Measurements from ENCODE around the gene BARHL2. TPM values are rescaled to one million over a fixed set of nuclear protein-coding genes. Genes with fewer than 3 reads are reported as not detected.

Gene BARHL2
- total RNA-seq, 3 donors from 2014 or later, result not detected

DNA sequence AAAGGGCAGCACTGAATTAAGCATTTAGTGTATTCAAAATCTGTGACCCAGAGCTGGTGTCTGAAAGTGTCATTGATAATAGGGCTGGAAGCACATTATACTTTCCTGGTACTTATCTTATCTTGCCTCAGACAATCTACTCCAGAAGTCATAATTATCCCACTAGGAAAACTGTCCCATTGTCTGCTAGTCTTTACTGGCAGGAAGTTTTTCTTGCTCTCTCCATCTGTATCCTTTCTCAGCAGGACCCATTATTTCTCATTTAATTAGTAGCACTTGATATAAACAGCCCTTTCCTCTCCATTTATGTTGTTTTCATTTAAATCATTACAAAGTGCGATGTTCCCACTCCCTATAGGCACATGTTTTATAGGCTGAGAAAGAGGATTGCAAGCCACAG is 36.5 kb upstream of the BARHL2 start:
- no peaks in the 10 kb centered on the region for H3K9me3 ChIP-seq
- H3K27ac ChIP-seq, result no peak overlapping the region
- DNase-seq (ENCODE audit: low spot score in 2 of 2), result no peak
- H3K36me3 ChIP-seq, result no peaks in the 10 kb centered on the region
- no peaks in the 10 kb centered on the region for H3K27me3 ChIP-seq
- intact Hi-C loops (cut with DNase I; ENCODE audit: low total_unique reads), result no loop called here
- no peaks in the 10 kb centered on the region for H3K4me1 ChIP-seq
- no peak overlapping the region for H3K4me3 ChIP-seq
- TF ChIP-seq POLR2A (IDR thresholded peaks at IDR 0.05), result no peak
- TF ChIP-seq, protein P1, sequence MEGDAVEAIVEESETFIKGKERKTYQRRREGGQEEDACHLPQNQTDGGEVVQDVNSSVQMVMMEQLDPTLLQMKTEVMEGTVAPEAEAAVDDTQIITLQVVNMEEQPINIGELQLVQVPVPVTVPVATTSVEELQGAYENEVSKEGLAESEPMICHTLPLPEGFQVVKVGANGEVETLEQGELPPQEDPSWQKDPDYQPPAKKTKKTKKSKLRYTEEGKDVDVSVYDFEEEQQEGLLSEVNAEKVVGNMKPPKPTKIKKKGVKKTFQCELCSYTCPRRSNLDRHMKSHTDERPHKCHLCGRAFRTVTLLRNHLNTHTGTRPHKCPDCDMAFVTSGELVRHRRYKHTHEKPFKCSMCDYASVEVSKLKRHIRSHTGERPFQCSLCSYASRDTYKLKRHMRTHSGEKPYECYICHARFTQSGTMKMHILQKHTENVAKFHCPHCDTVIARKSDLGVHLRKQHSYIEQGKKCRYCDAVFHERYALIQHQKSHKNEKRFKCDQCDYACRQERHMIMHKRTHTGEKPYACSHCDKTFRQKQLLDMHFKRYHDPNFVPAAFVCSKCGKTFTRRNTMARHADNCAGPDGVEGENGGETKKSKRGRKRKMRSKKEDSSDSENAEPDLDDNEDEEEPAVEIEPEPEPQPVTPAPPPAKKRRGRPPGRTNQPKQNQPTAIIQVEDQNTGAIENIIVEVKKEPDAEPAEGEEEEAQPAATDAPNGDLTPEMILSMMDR (IDR thresholded peaks at IDR 0.05), result no peak
- no peak for TF ChIP-seq POLR2AphosphoS5 (IDR thresholded peaks at IDR 0.05)

GRCh38 chr1:90748668-90749067 is 31.6 kb upstream of the BARHL2 start:
- DNase-seq (ENCODE audit: low spot score in 2 of 2), result no peak
- no peak overlapping the region for H3K4me3 ChIP-seq
- no peak overlapping the region for H3K27ac ChIP-seq
- no peaks in the 10 kb centered on the region for H3K27me3 ChIP-seq
- intact Hi-C loops (cut with DNase I; ENCODE audit: low total_unique reads), result no loop called here
- no peaks in the 10 kb centered on the region for H3K36me3 ChIP-seq
- no peaks in the 10 kb centered on the region for H3K4me1 ChIP-seq
- H3K9me3 ChIP-seq, result no peaks in the 10 kb centered on the region
- TF ChIP-seq POLR2AphosphoS5 (IDR thresholded peaks at IDR 0.05) (no peak), POLR2A (IDR thresholded peaks at IDR 0.05) (no peak)
- TF ChIP-seq, protein P1 (IDR thresholded peaks at IDR 0.05), result no peak

DNA sequence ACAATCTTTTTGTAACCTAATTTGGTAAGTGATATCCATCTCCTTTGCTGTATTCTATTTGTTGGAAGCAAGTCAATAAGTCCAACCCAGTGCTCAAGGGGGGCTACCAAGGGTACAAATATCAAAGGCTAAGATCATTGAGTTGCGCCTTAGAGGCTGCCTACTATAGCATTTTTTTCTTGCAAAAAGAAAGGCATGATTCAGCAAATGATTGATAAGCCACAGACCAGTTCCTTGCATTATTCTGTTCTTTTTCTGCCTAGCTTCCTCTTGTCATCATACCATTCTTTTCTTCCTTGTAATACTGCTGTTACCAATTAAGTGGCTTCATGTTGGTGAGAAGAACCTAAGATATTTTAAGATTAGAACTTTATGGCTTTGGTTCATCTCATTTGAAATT is 29.8 kb upstream of the BARHL2 start:
- H3K4me3 ChIP-seq, result no peak overlapping the region
- intact Hi-C loops (cut with DNase I; ENCODE audit: low total_unique reads), result no loop called here

GRCh38 chr1:90745972-90746371 is 28.9 kb upstream of the BARHL2 start:
- no peak for DNase-seq (ENCODE audit: low spot score in 2 of 2)

More for the DNA sequence above, 29.8 kb upstream of the BARHL2 start:
- TF ChIP-seq POLR2AphosphoS5 (IDR thresholded peaks at IDR 0.05) (no peak), POLR2A (IDR thresholded peaks at IDR 0.05) (no peak)
- TF ChIP-seq, protein P1 (IDR thresholded peaks at IDR 0.05), result no peak
- no peak overlapping the region for H3K27ac ChIP-seq
- no peak for DNase-seq (ENCODE audit: low spot score in 2 of 2)
- H3K36me3 ChIP-seq, result no peaks in the 10 kb centered on the region
- no peaks in the 10 kb centered on the region for H3K4me1 ChIP-seq
- no peaks in the 10 kb centered on the region for H3K9me3 ChIP-seq
- no peaks in the 10 kb centered on the region for H3K27me3 ChIP-seq

DNA sequence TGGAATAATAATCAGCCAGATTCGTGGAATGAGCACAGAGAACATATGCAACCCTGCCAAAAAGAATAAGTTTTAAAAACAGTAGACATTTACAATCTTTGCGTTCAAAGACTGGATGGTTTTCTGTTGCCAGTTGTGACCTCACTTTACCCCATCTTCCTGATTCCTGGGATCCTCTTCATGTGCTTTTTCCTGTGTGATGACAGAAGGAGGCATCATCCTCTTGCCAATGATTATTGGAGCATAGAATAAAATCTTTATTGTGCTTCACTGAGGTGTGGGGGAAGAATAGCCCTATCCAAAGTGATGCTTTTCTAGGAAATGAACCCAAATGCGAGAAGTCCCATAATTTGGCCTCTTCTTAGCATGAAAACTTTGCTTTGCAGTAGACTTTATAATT is 15.0 kb upstream of the BARHL2 start:
- Histone ChIP-seq H3K27me3 (peaks cover 0 to 63% of the 10 kb centered on the region in 2 donors), H3K9me3 (no peaks in the 10 kb centered on the region), H3K4me1 (no peaks in the 10 kb centered on the region), H3K27ac (no peak overlapping the region), H3K4me3 (no peak overlapping the region), H3K36me3 (no peaks in the 10 kb centered on the region)
- TF ChIP-seq, protein P1 (IDR thresholded peaks at IDR 0.05), result no peak
- TF ChIP-seq POLR2AphosphoS5 (IDR thresholded peaks at IDR 0.05) (no peak), POLR2A (IDR thresholded peaks at IDR 0.05) (no peak)
- intact Hi-C loops (cut with DNase I; ENCODE audit: low total_unique reads), result no loop called here
- DNase-seq (ENCODE audit: low spot score in 2 of 2), result no peak

More at GRCh38 chr1:90745972-90746371, 28.9 kb upstream of the BARHL2 start:
- Histone ChIP-seq H3K27ac (no peak overlapping the region), H3K27me3 (no peaks in the 10 kb centered on the region), H3K4me3 (no peak overlapping the region), H3K4me1 (no peaks in the 10 kb centered on the region), H3K9me3 (no peaks in the 10 kb centered on the region), H3K36me3 (no peaks in the 10 kb centered on the region)
- TF ChIP-seq POLR2A (IDR thresholded peaks at IDR 0.05), result no peak
- TF ChIP-seq, protein P1 (IDR thresholded peaks at IDR 0.05), result no peak
- no peak for TF ChIP-seq POLR2AphosphoS5 (IDR thresholded peaks at IDR 0.05)
- intact Hi-C loops (cut with DNase I; ENCODE audit: low total_unique reads), result no loop called here

All from breast epithelium (tissue), 4 donors.